Stomach (tissue), 4 donors: Measurements from ENCODE around the gene DCAF5.

ENCODE experiments used
- POLR2A ChIP-seq, 4 donors: fragments of 450-650 bp; IDR thresholded peaks; one replicate each; pipeline ENCODE4 v1.6.1; 2016; ENCODE audit warnings: antibody characterized with exemption in 4 of 4, control low read depth in 2 of 4, mild to moderate bottlenecking in 1 of 4, moderate library complexity in 1 of 4
- TF ChIP-seq, protein P1 (sequence below), 7 experiments: fragments of 450-650 bp in 4 of 7; fragments of 200-600 bp in 3 of 7; sonication (generic) in 3 of 7; IDR thresholded peaks; one replicate each; pipeline ENCODE4 v1.5.1; 2016 to 2019; ENCODE audit warnings: antibody characterized with exemption in 7 of 7, control low read depth in 2 of 7, mild to moderate bottlenecking in 1 of 7

- TF ChIP-seq POLR2A (IDR thresholded peaks at IDR 0.05): no peak
- TF ChIP-seq, protein P1, sequence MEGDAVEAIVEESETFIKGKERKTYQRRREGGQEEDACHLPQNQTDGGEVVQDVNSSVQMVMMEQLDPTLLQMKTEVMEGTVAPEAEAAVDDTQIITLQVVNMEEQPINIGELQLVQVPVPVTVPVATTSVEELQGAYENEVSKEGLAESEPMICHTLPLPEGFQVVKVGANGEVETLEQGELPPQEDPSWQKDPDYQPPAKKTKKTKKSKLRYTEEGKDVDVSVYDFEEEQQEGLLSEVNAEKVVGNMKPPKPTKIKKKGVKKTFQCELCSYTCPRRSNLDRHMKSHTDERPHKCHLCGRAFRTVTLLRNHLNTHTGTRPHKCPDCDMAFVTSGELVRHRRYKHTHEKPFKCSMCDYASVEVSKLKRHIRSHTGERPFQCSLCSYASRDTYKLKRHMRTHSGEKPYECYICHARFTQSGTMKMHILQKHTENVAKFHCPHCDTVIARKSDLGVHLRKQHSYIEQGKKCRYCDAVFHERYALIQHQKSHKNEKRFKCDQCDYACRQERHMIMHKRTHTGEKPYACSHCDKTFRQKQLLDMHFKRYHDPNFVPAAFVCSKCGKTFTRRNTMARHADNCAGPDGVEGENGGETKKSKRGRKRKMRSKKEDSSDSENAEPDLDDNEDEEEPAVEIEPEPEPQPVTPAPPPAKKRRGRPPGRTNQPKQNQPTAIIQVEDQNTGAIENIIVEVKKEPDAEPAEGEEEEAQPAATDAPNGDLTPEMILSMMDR (IDR thresholded peaks at IDR 0.05): no peak
Measured at GRCh38 chr14:69142101-69142500, 10.8 kb downstream of the DCAF5 start.
